CD4-positive, alpha-beta T cell treated with Interleukin-12 subunit alpha and Interleukin-12 subunit beta, for 1 hour (primary cell): ENCODE data around the gene LRRC4B.
"Not testable (repeated sequence)": the region's sequence is repeated elsewhere in the genome, so short reads cannot be mapped to it uniquely, and the experiment has no call there.

Experiments used
- DNase-seq: peaks from one replicate; pipeline ENCODE4 v3.0.0-alpha.2; 2020

Gene LRRC4B, protein sequence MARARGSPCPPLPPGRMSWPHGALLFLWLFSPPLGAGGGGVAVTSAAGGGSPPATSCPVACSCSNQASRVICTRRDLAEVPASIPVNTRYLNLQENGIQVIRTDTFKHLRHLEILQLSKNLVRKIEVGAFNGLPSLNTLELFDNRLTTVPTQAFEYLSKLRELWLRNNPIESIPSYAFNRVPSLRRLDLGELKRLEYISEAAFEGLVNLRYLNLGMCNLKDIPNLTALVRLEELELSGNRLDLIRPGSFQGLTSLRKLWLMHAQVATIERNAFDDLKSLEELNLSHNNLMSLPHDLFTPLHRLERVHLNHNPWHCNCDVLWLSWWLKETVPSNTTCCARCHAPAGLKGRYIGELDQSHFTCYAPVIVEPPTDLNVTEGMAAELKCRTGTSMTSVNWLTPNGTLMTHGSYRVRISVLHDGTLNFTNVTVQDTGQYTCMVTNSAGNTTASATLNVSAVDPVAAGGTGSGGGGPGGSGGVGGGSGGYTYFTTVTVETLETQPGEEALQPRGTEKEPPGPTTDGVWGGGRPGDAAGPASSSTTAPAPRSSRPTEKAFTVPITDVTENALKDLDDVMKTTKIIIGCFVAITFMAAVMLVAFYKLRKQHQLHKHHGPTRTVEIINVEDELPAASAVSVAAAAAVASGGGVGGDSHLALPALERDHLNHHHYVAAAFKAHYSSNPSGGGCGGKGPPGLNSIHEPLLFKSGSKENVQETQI

DNA sequence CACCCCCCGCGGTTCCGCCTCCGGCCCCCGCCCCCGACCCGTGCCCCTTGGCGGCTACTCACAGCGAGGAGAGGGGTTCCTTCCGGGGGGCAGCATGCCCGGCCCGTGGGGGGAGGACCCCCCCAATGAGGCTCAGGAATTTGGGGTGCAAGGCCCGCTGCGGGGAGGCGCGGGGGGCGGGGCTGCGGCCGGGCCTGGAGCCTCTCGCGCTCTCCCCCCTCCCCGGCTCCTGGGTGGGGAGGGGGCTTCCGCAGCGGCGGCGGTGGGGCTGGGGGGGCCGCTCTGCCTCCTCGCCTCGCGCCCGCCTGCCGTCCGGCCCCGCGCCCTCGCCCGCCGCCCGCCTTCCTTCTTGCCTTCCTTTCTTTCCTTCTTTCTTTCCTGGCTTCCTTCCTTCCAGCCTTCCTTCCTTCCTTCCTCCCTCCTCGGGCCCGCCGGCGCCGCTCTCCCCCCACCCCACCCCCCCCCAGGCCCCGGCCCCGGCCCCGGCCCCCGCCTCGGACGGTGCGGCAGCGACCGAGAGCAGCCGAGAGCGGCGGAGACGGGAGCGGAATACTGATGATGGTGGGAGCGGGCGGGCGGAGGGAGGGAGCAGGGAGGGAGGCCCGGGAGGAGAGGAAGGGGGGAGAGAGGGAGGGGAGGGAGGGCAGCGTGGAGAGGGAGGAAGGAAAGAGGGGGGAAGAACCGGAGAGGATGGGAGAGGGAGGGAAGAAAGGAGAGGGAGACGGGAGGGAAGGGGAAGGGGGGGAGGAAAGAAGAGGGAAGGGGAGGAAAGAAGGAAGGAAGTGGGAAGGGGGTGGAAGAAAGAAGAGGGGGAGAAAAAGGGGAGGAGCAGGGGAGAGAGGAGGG is at the start of gene LRRC4B:
Gene LRRC4B (minus strand): TSS at position 554 of the 846 bp plus-strand sequence. CDS start 19,597 bp downstream, outside the sequence.
- no peak for DNase-seq

DNA sequence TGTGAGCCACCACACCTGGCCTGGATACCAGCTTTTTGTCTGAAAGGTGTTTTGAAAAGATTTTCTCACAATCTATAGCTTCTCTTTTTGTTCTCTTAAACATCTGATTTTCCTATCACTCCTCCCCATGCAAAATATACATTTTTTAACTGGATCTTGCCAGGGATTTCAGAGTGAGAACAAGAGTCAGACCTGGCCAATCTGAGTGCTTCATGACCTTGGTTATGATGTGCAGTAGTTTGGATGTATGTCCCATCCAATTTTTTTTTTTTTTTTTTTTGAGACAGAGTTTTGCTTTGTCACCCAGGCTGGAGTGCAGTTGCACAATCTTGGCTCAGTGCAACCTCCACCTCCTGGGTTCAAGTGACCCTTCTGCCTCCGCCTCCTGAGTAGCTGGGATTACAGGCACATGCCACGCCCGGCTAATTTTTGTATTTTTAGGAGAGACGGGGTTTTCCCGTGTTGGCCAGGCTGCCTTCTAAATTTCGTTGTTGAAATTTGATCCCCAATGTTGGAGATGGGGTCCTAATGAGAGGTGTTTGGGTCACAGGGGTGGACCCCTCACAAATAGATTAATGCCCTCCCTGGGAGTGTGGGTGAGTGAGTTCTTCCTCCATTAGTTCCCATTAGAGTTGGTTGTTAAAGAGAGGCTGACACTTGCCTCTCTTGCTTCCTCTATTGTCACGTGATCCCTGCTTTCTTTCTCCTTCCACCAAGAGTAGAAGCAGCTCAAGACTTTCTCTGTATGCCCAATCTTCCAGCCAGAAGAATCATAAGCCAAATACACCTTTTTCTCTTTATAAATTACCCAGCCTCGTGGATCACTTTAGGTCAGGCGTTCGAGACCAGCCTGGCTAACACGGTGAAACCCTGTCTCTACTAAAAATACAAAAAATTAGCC is 44.5 kb upstream of the LRRC4B start:
- not testable (repeated sequence) for DNase-seq

DNA sequence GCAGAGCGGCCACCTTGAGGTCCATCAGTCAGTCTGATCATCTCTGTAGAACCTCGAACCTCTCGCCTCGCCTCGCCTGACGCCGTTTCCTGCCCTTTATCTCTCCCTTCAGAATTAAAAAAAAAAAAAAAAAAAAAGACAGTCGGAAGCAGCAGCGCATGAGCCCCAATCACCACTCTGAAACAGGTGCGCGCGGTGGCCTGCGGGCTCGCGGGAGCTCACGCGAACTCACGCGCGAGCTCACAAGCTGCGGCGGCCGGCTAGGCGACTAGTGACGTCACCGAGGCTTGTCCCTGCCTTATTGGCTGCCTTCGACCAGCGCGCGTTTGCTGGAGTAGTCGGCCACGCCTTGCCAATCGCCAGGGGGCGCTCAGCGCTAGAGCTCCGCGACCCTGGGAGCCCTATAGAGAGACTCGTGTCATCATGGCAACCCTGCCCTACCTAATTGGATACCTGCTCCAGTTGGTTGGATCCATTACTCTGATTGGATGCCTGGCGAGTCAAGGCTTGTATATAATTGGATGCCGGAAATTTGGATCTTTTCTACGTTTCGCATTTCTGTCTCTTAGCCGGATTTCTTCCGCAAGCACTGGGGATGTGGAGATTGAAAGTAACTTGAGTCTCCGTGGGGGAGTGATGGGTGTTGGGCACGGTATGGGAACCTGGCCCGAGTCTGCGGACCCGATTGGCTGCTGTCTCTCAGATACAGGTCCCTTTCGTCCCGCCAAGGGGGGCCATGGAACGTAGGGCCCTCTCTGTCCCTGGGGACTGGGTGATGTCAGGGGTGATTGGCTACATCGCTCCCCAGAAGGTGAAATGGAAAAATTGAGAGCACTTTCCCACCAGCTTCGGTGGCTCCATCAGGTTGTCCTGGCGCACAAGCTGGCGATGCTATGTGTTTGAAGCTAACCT is 39.9 kb upstream of the LRRC4B start:
- peak; percentile 72 for DNase-seq

DNA sequence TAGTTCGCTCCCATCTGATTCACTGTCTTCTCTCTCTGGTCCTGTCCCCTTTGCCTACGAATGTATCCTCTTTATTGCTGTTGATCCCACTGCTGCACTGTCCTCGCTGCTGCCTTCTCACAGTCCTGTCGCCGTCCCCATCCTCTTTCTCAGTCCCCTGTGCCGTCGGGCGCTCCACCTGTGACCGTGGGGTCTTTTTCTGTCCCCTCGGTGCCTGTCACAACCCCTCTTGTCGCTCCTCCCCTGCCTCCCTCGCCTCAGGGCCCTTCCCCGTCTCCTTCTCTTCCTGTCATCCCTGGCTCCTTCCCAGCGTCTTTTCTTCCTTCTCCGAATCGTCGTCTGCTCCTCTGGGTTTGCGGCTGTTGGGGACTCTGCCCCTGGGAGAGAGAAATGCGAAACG is 39.2 kb upstream of the LRRC4B start:
- no peak for DNase-seq

DNA sequence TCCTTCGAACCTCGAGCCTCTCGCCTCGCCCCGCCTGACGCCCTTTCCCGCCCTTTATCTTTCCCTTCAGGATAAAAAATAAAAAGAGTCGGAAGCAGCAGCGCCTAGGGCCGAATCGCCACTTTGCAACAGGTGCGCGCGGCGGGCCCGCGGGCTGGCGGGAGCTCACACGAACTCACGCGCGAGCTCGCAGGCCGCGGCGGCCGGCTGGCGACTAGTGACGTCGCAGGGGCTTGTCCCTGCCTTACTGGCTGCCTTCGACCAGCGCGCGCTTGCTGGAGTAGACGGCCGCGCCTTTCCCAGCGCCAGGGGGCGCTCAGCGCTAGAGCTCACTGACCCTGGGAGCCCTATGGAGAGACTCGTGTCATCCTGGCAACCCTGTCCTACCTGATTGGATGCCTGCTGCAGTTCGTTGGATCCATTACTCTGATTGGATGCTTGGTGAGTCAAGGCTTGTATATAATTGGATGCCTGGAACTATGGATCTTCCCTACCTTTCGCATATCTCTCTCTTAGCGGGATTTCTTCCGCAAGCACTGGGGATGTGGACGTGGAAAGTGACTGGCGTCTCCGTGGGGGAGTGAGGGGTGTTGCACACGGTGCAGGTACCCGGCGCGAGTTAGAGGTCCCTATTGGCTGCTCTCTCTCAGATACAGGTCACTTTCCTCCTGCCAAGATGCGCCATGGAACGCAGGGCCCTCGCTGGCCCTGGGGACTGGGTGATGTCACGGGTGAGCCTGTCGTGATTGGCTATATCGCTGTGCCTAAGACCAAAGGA is 38.0 kb upstream of the LRRC4B start:
- DNase-seq: not testable (repeated sequence)

DNA sequence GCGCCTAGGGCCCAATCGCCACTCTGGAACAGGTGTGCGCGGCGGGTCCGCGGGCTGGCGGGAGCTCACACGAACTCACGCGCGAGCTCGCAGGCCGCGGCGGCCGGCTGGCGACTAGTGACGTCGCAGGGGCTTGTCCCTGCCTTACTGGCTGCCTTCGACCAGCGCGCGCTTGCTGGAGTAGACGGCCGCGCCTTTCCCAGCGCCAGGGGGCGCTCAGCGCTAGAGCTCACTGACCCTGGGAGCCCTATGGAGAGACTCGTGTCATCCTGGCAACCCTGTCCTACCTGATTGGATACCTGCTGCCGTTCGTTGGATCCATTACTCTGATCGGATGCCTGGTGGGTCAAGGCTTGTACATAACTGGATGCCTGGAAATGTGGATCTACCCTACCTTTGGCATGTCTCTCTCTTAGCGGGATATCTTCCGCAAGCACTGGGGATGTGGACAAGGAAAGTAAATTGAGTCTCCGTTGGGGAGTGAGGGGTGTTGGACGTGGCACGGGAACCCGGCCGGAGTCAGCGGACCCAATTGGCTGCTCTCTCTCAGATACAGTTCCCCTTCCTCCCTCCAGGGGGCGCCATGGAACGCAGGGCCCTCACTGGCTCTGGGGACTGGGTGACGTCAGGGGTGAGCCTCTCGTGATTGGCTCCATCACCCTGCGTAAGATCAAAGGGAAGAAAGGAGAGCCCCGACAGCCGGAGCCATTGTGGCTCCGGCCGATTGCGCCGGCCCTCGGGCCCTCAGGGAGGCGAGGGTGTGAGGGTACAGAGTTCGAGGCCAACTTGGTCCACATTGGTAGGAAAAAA is 36.2 kb upstream of the LRRC4B start:
- DNase-seq: not testable (repeated sequence)

DNA sequence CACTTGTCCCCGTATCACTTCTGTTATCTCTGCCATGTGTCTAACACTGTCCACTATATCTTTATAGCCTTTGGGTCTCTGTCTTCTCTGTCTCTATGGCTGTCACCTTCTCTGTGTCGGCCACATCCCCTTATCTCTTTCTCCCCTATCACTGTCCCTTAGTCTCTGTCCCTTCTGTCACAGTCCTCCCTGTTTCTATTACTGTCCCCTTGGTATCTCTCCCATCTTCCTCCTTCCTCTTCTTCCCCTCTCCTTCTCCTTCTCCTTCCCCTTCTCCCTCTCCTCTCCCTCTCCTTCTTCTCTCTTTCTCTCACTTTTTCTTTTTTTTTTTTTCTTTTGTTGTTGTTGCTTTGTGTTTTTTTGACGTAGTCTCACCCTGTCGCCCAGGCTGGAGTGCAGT is 34.7 kb upstream of the LRRC4B start:
- no peak for DNase-seq

DNA sequence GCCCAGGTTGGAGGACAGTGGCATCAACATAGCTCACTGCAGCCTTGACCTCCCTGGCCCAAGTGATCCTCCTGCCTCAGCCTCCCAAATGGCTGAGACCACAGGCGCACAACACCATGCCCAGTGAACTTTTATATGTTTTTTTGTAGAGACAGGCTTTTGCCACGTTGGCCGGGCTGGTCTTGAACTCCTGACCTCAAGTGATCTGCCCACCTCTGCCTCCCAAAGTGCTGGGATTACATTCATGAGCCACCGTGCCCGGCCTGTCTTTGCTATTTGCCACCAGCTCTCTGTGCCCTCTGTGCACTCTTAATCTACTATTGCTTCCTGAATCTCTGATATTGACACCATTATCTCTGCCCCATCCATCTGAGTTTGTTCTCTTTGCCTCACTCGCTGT is 34.3 kb upstream of the LRRC4B start:
- no peak for DNase-seq

DNA sequence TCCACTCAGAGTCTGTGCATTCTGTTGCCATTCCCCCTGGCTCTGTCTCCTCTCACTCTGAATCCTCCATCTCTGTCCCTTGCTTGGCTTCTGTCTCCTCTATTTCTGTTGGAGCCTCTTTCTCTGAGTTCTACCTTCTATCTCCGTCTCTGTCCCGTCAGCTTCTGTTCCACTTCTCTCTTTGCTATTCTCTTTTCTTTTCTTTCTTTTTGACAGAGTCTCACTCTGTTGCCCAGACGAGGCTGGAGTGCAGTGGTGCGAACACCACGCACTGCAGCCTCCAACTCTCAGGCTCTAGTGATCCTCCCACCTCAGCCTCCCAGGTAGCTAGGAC is 33.8 kb upstream of the LRRC4B start:
- no peak for DNase-seq

DNA sequence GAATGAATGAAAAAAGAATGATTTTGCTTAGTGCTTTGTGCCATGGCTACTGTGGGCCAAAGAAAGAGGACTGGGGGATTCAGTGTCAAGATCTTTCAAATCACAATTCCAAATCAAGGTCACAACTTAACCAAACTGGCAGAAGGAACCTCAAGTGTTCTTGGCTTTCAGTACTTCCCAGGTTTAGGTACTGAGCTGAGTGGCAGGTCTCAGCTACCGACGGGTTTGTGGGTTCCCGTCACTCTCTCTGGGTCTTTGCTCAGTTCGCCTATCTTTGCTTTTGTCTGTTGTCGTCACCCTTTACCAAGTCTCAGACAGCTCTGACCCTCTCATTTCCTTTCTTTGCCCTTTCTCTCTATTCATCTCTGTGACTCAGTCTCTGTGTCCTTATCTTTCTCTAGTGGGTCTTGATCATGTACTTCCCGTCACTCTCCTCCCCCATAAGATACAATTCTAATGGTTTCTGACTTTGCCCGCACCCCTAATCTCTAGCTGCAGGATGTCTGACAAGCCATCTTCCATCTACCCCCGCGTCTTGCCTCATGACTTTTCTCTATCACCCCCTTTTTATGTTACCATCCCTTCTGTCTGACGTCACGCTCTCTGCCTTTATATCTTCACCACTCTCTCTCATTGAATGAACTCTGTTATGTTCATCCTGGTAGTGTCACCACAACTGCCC is 33.3 kb upstream of the LRRC4B start:
- DNase-seq: no peak

DNA sequence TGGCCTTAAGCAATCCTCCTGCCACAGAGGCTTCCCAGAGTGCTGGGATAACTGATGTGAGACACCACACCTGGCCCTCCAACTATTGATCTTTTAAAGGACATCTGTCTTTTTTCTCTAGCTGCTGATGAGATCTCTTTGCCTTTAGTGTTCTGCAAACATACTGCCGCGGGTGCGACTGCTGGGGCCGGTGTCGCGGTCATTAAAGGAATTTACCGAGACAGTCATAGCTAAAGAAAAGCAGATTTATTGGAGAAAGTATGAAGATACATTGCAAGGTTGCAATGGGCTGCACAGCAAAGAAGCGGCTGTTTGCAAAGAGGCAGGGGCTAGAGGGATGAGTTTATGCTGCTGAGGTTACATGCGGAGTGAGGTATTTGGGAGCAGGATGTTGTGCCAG is 31.2 kb upstream of the LRRC4B start:
- DNase-seq: no peak

DNA sequence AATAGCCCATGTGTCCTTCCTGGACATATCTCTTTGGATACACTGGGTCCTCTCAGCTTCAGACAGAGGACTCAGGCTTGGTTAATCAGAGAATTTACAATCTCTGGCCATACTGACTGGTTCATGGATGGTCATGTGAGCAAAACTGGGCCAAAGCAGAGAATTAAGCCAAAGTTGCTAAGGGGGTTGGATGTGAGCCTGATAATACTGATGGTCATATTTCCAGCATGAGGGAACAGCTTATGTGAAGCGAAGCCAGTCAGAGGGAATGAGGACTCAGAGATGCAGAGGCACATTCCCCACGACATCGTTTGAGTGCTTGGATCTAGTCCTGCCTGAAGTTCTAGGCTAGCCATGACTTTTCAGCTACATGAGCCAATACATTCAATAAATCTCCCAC is 22.0 kb upstream of the LRRC4B start:
- DNase-seq: no peak

DNA sequence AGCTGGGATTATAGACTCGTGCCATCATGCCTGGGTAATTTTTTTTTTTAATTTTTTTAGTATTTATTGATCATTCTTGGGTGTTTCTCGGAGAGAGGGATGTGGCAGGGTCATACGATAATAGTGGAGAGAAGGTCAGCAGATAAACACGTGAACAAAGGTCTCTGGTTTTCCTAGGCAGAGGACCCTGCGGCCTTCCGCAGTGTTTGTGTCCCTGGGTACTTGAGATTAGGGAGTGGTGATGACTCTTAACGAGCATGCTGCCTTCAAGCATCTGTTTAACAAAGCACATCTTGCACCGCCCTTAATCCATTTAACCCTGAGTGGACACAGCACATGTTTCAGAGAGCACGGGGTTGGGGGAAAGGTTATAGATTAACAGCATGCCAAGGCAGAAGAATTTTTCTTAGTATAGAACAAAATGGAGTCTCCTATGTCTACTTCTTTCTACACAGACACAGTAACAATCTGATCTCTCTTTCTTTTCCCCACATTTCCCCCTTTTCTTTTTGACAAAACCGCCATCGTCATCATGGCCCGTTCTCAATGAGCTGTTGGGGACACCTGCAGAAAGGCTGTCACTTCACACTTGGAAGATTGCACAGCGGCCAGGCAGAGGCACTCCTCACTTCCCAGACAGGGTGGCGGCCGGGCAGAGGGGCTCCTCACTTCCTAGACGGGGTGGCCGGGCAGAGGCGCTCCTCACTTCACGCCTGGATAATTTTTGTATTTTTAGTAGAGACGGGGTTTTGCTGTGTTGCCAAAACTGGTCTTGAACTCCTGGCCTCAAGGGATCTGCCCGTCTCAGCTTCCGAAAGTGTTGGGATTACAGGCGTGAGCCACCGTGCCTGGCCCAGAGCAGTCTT is 13.8 kb upstream of the LRRC4B start:
- not testable (repeated sequence) for DNase-seq

DNA sequence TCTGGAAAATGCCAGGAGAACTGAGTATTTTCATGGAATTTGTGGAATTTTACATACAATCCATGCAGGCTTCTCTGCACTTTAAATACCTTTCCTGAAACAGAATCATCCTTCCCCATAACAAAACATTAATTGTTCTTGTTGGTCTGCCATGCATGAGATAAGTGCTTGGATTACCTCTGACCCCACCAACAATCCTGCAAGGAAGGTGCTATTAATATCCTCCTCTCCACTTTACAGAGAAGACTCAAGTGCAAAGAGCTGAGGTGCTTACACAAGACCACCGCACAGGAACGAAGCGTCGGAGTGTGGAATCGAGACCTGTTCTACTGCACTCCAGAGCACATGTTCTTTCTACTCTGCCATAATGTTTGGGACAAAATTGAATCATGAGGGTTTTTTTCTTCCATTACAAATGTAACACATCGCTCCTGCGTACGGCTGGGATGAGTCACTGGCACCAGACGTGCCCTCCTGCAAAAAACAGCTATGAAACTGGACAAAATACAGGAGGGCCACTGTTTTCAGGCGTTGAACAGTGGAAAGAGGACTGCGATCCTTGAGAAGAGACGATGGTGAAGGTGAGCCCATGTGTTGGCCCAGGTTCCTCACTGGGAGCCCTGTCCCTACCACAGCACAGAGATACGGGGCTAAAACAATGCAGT is 12.9 kb upstream of the LRRC4B start:
- no peak for DNase-seq

DNA sequence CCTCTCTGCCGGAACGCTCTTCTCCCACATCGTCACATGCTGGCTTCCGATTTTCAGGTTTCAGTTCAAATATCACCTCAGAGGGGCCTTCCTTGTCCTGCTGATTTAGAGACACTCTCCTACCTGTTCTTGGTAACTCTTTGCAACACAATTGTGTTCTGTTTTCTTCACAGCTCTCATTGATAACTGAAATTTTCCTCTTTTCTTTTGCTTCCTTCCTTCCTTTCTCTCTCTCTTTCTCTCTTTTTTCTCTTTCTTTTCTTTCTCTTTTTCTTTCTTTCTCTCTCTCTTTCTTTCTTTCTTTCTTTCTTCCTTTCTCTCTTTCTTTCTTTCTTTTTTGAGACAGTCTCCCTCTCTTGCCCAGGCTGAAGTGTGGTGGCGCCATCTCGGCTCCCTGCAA is 12.0 kb upstream of the LRRC4B start:
- no peak for DNase-seq

DNA sequence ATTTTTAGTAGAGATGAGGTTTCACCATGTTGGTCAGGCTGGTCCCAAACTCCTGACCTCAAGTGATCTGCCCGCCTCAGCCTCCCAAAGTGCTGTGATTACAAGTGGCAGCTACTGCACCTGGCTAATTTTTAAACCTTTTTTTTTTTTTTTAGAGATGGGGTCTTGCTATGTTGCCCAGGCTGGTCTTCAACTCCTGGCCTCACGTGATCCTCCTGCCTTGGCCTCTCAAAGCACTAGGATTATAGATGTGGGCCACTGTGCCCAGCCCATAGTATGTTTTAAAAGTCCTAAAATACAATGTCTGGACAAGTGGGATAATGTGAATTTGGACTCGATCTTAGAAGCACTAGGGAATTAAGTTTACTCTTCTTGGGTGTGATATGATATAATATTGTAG is 8.5 kb upstream of the LRRC4B start:
- DNase-seq: not testable (repeated sequence)

DNA sequence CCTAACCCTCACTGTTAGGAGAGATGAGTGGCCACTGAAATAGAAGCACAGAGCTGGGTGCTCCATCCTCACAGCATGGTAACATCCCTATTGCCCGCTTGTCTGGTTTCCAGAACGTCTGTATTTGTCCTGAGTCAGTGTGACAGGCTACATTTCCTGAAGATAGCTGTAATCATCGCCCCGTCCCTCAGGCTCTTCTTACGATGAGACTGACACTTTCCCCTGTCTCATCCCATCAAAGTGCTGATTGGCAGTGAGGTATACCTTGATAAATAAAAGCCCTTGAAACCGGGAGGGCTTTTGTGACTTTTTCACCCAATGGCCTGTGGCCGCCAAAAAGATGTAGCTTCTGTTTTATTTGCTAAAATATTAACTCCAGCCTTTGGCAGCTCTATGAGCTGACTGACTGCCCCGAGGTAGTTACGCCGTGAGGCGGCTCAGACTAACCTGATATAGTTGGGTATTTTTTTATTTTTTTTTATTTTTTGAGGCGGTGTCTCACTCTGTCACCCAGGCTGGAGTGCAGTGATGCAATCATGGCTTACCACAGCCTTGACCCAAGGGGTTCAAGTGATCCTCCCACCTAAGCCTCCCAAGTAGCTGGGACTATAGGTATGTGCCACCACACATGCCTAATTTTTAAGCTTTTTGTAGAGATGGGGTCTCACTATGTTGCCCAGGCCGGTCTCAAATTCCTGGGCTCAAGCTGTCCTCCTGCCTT is 5.7 kb upstream of the LRRC4B start:
- DNase-seq: no peak
